GM13977 (cell line): Measurements from ENCODE around the gene KTN1.

Experiments
- DNase-seq: peaks from one replicate; pipeline ENCODE4 v3.0.0; 2012; ENCODE audit warnings: low spot score
- CTCF ChIP-seq: IDR thresholded peaks from 2 replicates; pipeline ENCODE4 v1.5.1; 2012; ENCODE audit warnings: mild to moderate bottlenecking, control low read depth; ENCODE audit not compliant: insufficient read depth; ENCODE audit errors: extremely low read depth, missing control alignments
- in situ Hi-C: fragments of 300-500 bp; cut with MboI; formaldehyde crosslinking; loops from one replicate; pipeline ENCODE4 v1.12.0; 2022; ENCODE audit warnings: low sequenced_read_pairs, low pct_unique_long_range_greater_than_20kb, mixed read lengths, inconsistent platforms; ENCODE audit not compliant: unreplicated experiment

KTN1 gene

GRCh38 chr14:55553791-55554190, 26.2 kb upstream of the KTN1 start:
- no peak for DNase-seq
- in situ Hi-C loops, result no loop called here

GRCh38 chr14:55556929-55557623, 22.9 kb upstream of the KTN1 start:
- TF ChIP-seq CTCF, result no peak
- in situ Hi-C loops, result no loop called here
- DNase-seq, result no peak

More at GRCh38 chr14:55553791-55554190, 26.2 kb upstream of the KTN1 start:
- no peak for TF ChIP-seq CTCF

- no peak for DNase-seq
- in situ Hi-C loops, result no loop called here
- no peak for TF ChIP-seq CTCF
Observed at GRCh38 chr14:55562135-55562534, 17.9 kb upstream of the KTN1 start.

GRCh38 chr14:55568618-55569017, 11.4 kb upstream of the KTN1 start:
- TF ChIP-seq CTCF, result no peak
- in situ Hi-C loops, result no loop called here
- DNase-seq, result no peak

GRCh38 chr14:55571125-55571889, 8.7 kb upstream of the KTN1 start:
- peak; percentile 24 for DNase-seq
- no peak for TF ChIP-seq CTCF
- in situ Hi-C loops, result no loop called here

- DNase-seq, result no peak
- TF ChIP-seq CTCF, result no peak
- in situ Hi-C loops, result no loop called here
Observed at GRCh38 chr14:55572578-55572977, 7.4 kb upstream of the KTN1 start.
